GM12878 (cell line): ENCODE results near the gene SS18. TPM values are rescaled to one million over a fixed set of nuclear protein-coding genes. Genes with fewer than 3 reads are reported as not detected.

ENCODE experiments used
- ATAC-seq: fragments of 200-7000 bp; cut with Tn5 transposase; 3 replicates; pipeline ENCODE4 v1.9.1; 2020; ENCODE audit warnings: mild to moderate bottlenecking, moderate library complexity
- BruUV-seq: library from RNA; stranded (reverse); fragments of 400-500 nt; replicated peaks from 2 replicates; lab custom pipeline; 2021; lab: Mats Ljungman, UMichigan
- CTCF ChIA-PET: fragments of 300-600 bp; sonication (Branson Sonifier 250); formaldehyde crosslinking; extraction: SDS; loops from one replicate; lab custom pipeline; 2021; ENCODE audit warnings: inconsistent platforms; lab: Yijun Ruan, JAX
- POLR2A ChIA-PET: fragments of 350-600 bp; formaldehyde crosslinking; extraction: SDS; loops from one replicate; lab custom pipeline; 2021; ENCODE audit warnings: inconsistent platforms; lab: Charles Lee
- RAD21 ChIA-PET: fragments of 300-600 bp; sonication (Branson Sonifier 250); formaldehyde crosslinking; loops from one replicate; lab custom pipeline; 2023; ENCODE audit warnings: antibody characterized with exemption; ENCODE audit not compliant: unreplicated experiment; lab: Charles Lee
- SMC1A ChIA-PET: fragments of 300-600 bp; sonication (Branson Sonifier 250); formaldehyde crosslinking; loops from one replicate; lab custom pipeline; 2023; ENCODE audit not compliant: unreplicated experiment, uncharacterized antibody; lab: Charles Lee
- DNase-seq: peaks from one replicate; pipeline ENCODE4 v3.0.0-alpha.2; 2011; ENCODE audit warnings: low read depth, low spot score
- FAIRE-seq: peaks from 3 replicates; lab custom pipeline; 2011; peaks lifted over from hg19 to GRCh38; lab: Jason Lieb, UNC
- H2AFZ ChIP-seq: 2 replicates; pipeline ENCODE4 v1.6.0; 2011; ENCODE audit warnings: low read depth, low read length, control low read depth; ENCODE audit not compliant: control insufficient read depth
- H3K27ac ChIP-seq: 2 replicates; pipeline ENCODE4 v1.5.1; 2011; ENCODE audit warnings: control low read depth; ENCODE audit not compliant: control insufficient read depth, insufficient read depth
- H3K27me3 ChIP-seq, 2 experiments: replicated peaks in 1 of 2; 2 replicates each; pipeline versions ENCODE4 v1.6.0 to v1.6.1; 2011; ENCODE audit warnings: low read length in 1 of 2; ENCODE audit not compliant: control insufficient read depth in 2 of 2, insufficient read depth in 2 of 2
- H3K36me3 ChIP-seq, 2 experiments: 2 replicates each; pipeline ENCODE4 v1.5.1; 2011; ENCODE audit warnings: low read length in 1 of 2; ENCODE audit not compliant: control insufficient read depth in 2 of 2, insufficient read depth in 2 of 2
- H3K4me1 ChIP-seq: 2 replicates; pipeline ENCODE4 v1.6.1; 2011; ENCODE audit warnings: mild to moderate bottlenecking, low read length, moderate library complexity, mixed read lengths; ENCODE audit not compliant: control insufficient read depth, insufficient read depth
- H3K4me2 ChIP-seq: 2 replicates; pipeline ENCODE4 v1.6.0; 2011; ENCODE audit warnings: control low read depth; ENCODE audit not compliant: control insufficient read depth, insufficient read depth
- H3K4me3 ChIP-seq: fragments of 200-600 bp; sonication (generic); 2 replicates; pipeline ENCODE4 v1.5.1; 2016
- H3K79me2 ChIP-seq: 2 replicates; pipeline ENCODE4 v1.6.0; 2011; ENCODE audit warnings: low read length; ENCODE audit not compliant: control insufficient read depth, insufficient read depth
- H3K9ac ChIP-seq: 2 replicates; pipeline ENCODE4 v1.8.0; 2011; ENCODE audit warnings: low read length, control low read depth, mixed read lengths; ENCODE audit not compliant: control insufficient read depth, insufficient read depth
- H3K9me3 ChIP-seq: replicated peaks from 3 replicates; pipeline ENCODE4 v1.5.1; 2011; ENCODE audit warnings: mild to moderate bottlenecking, low read length; ENCODE audit not compliant: control insufficient read depth, insufficient read depth
- H4K20me1 ChIP-seq: 2 replicates; pipeline ENCODE4 v1.6.0; 2011; ENCODE audit not compliant: control insufficient read depth, insufficient read depth
- CTCF ChIP-seq, 3 experiments: IDR thresholded peaks in 2 of 3; conservative IDR thresholded peaks in 1 of 3; 2 replicates each; pipeline ENCODE4 v1.5.1; 2011; ENCODE audit warnings: low read depth in 3 of 3, low read length in 3 of 3, mild to moderate bottlenecking in 3 of 3, control low read depth in 2 of 3, moderate library complexity in 2 of 3, inconsistent platforms in 1 of 3, mixed read lengths in 1 of 3; ENCODE audit not compliant: control insufficient read depth in 2 of 3, insufficient read depth in 1 of 3; ENCODE audit errors: extremely low read depth in 1 of 3
- PAX5 ChIP-seq: IDR thresholded peaks from 2 replicates; pipeline ENCODE4 v1.6.1; 2011; ENCODE audit warnings: low read depth, low read length, borderline replicate concordance
- RFX5 ChIP-seq: IDR thresholded peaks from 2 replicates; pipeline ENCODE4 v1.6.1; 2011; ENCODE audit warnings: low read depth, low read length, improper control_type of control experiment
- SRF ChIP-seq, 2 experiments: IDR thresholded peaks; 2 replicates each; pipeline ENCODE4 v1.6.1; 2011; ENCODE audit warnings: low read depth in 2 of 2, low read length in 2 of 2, mild to moderate bottlenecking in 1 of 2, moderate library complexity in 1 of 2
- ZNF217 ChIP-seq: fragments of 450-650 bp; IDR thresholded peaks from 2 replicates; pipeline ENCODE4 v1.6.1; 2017; ENCODE audit warnings: antibody characterized with exemption, mild to moderate bottlenecking
- WGBS: methylation state at CpG from one replicate; pipeline ENCODE4 v1.1.6; 2016; ENCODE audit warnings: low lambda C conversion rate; ENCODE audit not compliant: insufficient replicate concordance, insufficient coverage; ENCODE audit errors: missing lambda C conversion rate; 5-methylcytosine and 5-hydroxymethylcytosine counted together
- in situ Hi-C: fragments of 300-500 bp; cut with MboI; formaldehyde crosslinking; loops from 9 replicates; pipeline ENCODE4 v1.14.3; 2018; ENCODE audit warnings: mixed read lengths
- intact Hi-C: fragments of 100-400 bp; cut with micrococcal nuclease; formaldehyde crosslinking; loops from one replicate; pipeline ENCODE4 v1.14.2; 2022; ENCODE audit not compliant: unreplicated experiment
- polyA plus RNA-seq, 11 experiments: library from polyadenylated mRNA; depleted of rRNA in 4 of 11; unstranded in 6 of 11; stranded (reverse) in 5 of 11; fragments of >200 nt; fragmentation: Nextera tagmentation in 4 of 11; fragmentation: Illumina TruSeq in 1 of 11; extraction: Ambion mirVana in 4 of 11; extraction: Trizol in 1 of 11; gene quantifications; 1 replicate in 1 of 11; 2 replicates in 10 of 11; pipeline versions ENCODE4 v1.2.1 to v1.2.3, GENCODE V29; 2011 to 2016; ENCODE audit warnings: inconsistent platforms in 2 of 11, missing spikeins in 2 of 11, low read depth in 1 of 11
- total RNA-seq, 4 experiments: library from RNA; depleted of rRNA in 3 of 4; stranded (reverse); fragments of >200 nt in 3 of 4; fragmentation: Illumina TruSeq in 1 of 4; extraction: Trizol in 1 of 4; gene quantifications; 2 replicates each; pipeline versions ENCODE4 v1.2.1 to v1.2.3, GENCODE V29; 2013 to 2021

SS18 gene
- total and polyA plus RNA-seq, 10 of the 15 experiments (the other 5 are each of a cell fraction or from before 2014, with no cell fraction given): 16.6 to 153 (median 81.8) TPM

GRCh38 chr18:25979369-25980040 is 110.9 kb downstream of the SS18 start:
- H4K20me1 ChIP-seq: no peaks in the 10 kb centered on the region
- no peaks in the 10 kb centered on the region; the same call in 2 of the 3 replicates for H3K9me3 ChIP-seq
- no peak for TF ChIP-seq ZNF217
- TF ChIP-seq SRF (IDR thresholded peaks at IDR 0.05; ENCODE audit: low read depth in 2 of 2, low read length in 2 of 2): no peak
- peak overlapping the region; percentile 77; the same call in 1 of the 2 replicates for H2AFZ ChIP-seq
- H3K79me2 ChIP-seq: no peaks in the 10 kb centered on the region
- no peak overlapping the region for H3K4me2 ChIP-seq
- H3K27me3 ChIP-seq: no peaks in the 10 kb centered on the region; a peak in 1 of 4 replicates
- POLR2A ChIA-PET: no interaction called here
- H3K4me3 ChIP-seq: no peak overlapping the region
- FAIRE-seq (no peak), ATAC-seq (no peak), DNase-seq (no peak)
- H3K36me3 ChIP-seq: no peaks in the 10 kb centered on the region
- no TSS peak for BruUV-seq
- in situ Hi-C loops: no loop called here
- WGBS: 70% methylated on average over 2 of the region's 2 CpGs
- RAD21 ChIA-PET: interaction anchor here (1.4 to 1.6 kb wide), 2 partner anchors 8 to 64 kb away, joined by 3 read pairs; no protein-coding TSS in a partner anchor
- intact Hi-C loops: no loop called here
- no peak overlapping the region for H3K9ac ChIP-seq
- no peak overlapping the region for H3K27ac ChIP-seq
- CTCF ChIA-PET: interaction anchor here (0.9 to 1.6 kb wide), 3 partner anchors 16 to 405 kb away, joined by 3 to 4 read pairs (median 3); no protein-coding TSS in a partner anchor
- SMC1A ChIA-PET: interaction anchor here (0.6 to 1.6 kb wide), 5 partner anchors 26 to 319 kb away, joined by 3 to 4 read pairs (median 3); no protein-coding TSS in a partner anchor
- peaks cover 23% of the 10 kb centered on the region for H3K4me1 ChIP-seq

- H3K4me3 ChIP-seq: no peak overlapping the region
- no peaks in the 10 kb centered on the region; the same call in 2 of the 3 replicates for H3K9me3 ChIP-seq
- intact Hi-C loops (no loop called here), in situ Hi-C loops (no loop called here)
- H3K36me3 ChIP-seq: no peaks in the 10 kb centered on the region
- CTCF ChIA-PET: interaction anchor here (0.7 to 1.8 kb wide), 3 partner anchors 13 to 200 kb away, joined by 3 to 6 read pairs (median 3); no protein-coding TSS in a partner anchor
- H3K27ac ChIP-seq: no peak overlapping the region
- no peak overlapping the region for H2AFZ ChIP-seq
- H3K4me1 ChIP-seq: peaks cover 23% of the 10 kb centered on the region
- no TSS peak for BruUV-seq
- peak; percentile 50; the same call in 1 of the 2 replicates for TF ChIP-seq PAX5
- no peak for TF ChIP-seq RFX5
- TF ChIP-seq CTCF (IDR thresholded peaks at IDR 0.05 in 2 of 3, conservative IDR thresholded peaks at IDR 0.05 in 1 of 3; ENCODE audit: control insufficient read depth in 2 of 3, extremely low read depth in 1 of 3, insufficient read depth in 1 of 3, low read depth in 3 of 3, low read length in 3 of 3): 0 out of 6 replicates have a peak, but pooled peaks of 1 of the 3 experiments have one; percentile 8
- no peak overlapping the region for H3K4me2 ChIP-seq
- FAIRE-seq: no peak
- WGBS: 96% methylated on average over 2 of the region's 2 CpGs
- no peaks in the 10 kb centered on the region for H3K79me2 ChIP-seq
- H3K27me3 ChIP-seq: no peaks in the 10 kb centered on the region
- no peak overlapping the region for H3K9ac ChIP-seq
- SMC1A ChIA-PET: no interaction called here
- POLR2A ChIA-PET: interaction anchor here (0.6 kb wide), 1 partner anchor 29 kb away, joined by 3 read pairs; no protein-coding TSS in a partner anchor
- RAD21 ChIA-PET: no interaction called here
- no peak for ATAC-seq
- DNase-seq: no peak
- H4K20me1 ChIP-seq: no peaks in the 10 kb centered on the region
These were observed 113.9 kb downstream of the SS18 start for GRCh38 chr18:25976554-25976953.
